ENCODE measurements around the gene PLPPR1.

DNA sequence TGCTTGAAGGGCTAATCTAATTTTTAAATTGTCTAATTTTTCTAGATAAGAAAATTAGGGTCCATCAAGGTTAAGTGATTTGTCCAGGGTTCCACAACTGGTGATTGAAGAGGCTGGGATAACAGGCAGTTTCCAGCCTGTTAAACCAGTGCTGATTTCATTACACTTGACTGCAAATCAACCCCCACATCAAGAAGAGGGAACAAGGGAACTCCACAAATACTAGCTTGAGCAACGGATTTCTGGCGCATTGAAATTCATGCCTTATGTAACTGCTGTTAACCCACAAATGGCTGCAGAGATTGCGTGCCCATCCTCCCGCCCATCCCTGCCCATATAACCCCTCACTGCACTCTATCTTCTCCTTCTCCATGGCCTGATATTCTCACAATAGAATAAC is 10.0 kb downstream of the PLPPR1 start:
- TF ChIP-seq POLR2A (IDR thresholded peaks at IDR 0.05) = no peak
- TF ChIP-seq, protein P1, sequence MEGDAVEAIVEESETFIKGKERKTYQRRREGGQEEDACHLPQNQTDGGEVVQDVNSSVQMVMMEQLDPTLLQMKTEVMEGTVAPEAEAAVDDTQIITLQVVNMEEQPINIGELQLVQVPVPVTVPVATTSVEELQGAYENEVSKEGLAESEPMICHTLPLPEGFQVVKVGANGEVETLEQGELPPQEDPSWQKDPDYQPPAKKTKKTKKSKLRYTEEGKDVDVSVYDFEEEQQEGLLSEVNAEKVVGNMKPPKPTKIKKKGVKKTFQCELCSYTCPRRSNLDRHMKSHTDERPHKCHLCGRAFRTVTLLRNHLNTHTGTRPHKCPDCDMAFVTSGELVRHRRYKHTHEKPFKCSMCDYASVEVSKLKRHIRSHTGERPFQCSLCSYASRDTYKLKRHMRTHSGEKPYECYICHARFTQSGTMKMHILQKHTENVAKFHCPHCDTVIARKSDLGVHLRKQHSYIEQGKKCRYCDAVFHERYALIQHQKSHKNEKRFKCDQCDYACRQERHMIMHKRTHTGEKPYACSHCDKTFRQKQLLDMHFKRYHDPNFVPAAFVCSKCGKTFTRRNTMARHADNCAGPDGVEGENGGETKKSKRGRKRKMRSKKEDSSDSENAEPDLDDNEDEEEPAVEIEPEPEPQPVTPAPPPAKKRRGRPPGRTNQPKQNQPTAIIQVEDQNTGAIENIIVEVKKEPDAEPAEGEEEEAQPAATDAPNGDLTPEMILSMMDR (IDR thresholded peaks at IDR 0.05) = no peak
